ENCODE results near the gene ABCC5.

- TF ChIP-seq POLR2A (IDR thresholded peaks at IDR 0.05; ENCODE audit: low read depth, low read length) (no peak), SPI1 (IDR thresholded peaks at IDR 0.05; ENCODE audit: low read depth, low read length) (no peak), TAF1 (IDR thresholded peaks at IDR 0.05; ENCODE audit: low read depth, low read length) (no peak)
Observed at GRCh38 chr3:183911087-183911486, 106.6 kb downstream of the ABCC5 start.
